Muscle of leg (tissue), 11 donors: Measurements from ENCODE around the gene RSPH6A. TPM values are rescaled to one million over a fixed set of nuclear protein-coding genes. Genes with fewer than 3 reads are reported as not detected.

Experiments used
- DNase-seq: peaks from one replicate; pipeline ENCODE4 v3.0.0; 2013
- H3K27ac ChIP-seq: one replicate; pipeline ENCODE4 v1.5.1; 2013; ENCODE audit warnings: mild to moderate bottlenecking, low read length, control low read depth
- H3K27me3 ChIP-seq: one replicate; pipeline ENCODE4 v1.6.1; 2013; ENCODE audit warnings: low read length; ENCODE audit not compliant: control insufficient read depth, insufficient read depth
- H3K36me3 ChIP-seq: one replicate; pipeline ENCODE4 v1.6.1; 2013; ENCODE audit warnings: low read length; ENCODE audit not compliant: control insufficient read depth, insufficient read depth
- H3K4me1 ChIP-seq: one replicate; pipeline ENCODE4 v1.6.1; 2013; ENCODE audit warnings: low read length; ENCODE audit not compliant: control insufficient read depth, insufficient read depth
- H3K4me3 ChIP-seq: one replicate; pipeline ENCODE4 v1.5.1; 2013; ENCODE audit warnings: low read length, control low read depth
- H3K9me3 ChIP-seq: replicated peaks from 2 replicates; pipeline ENCODE4 v1.6.1; 2013; ENCODE audit warnings: low read depth, low read length; ENCODE audit not compliant: control insufficient read depth
- WGBS: methylation state at CpG from one replicate; pipeline ENCODE4 v1.1.5; 2013; ENCODE audit warnings: missing lambda C conversion rate; ENCODE audit not compliant: insufficient coverage; 5-methylcytosine and 5-hydroxymethylcytosine counted together
- polyA plus RNA-seq, 8 donors: library from polyadenylated mRNA; unstranded; fragments of 120-200 nt; gene quantifications; one replicate each; pipeline versions ENCODE4 v1.2.1 to v1.2.3, GENCODE V29; 2013; ENCODE audit warnings: inconsistent platforms in 1 of 8, low replicate concordance in 1 of 8; ENCODE audit not compliant: insufficient read length in 8 of 8, insufficient read depth in 1 of 8
- total RNA-seq: library from RNA; stranded (reverse); fragments of 120-200 nt; gene quantifications from one replicate; pipeline ENCODE4 v1.2.4, GENCODE V29; 2013

RSPH6A gene
- total and polyA plus RNA-seq, 9 donors: 0.05 to 0.11 (median 0.09) TPM; not detected in 6

- no peak for DNase-seq
- 78% methylated on average over 11 of the region's 14 CpGs for WGBS
- H3K36me3 ChIP-seq: peaks cover 46% of the 10 kb centered on the region
These were observed 42.8 kb downstream of the RSPH6A start for GRCh38 chr19:45772130-45772840.

GRCh38 chr19:45771311-45771933 lies 43.7 kb downstream of the RSPH6A start:
- peaks cover 37% of the 10 kb centered on the region for H3K36me3 ChIP-seq
- no peak overlapping the region for H3K4me3 ChIP-seq
- no peak for DNase-seq
- peaks cover 2% of the 10 kb centered on the region for H3K27me3 ChIP-seq
- 77% methylated on average over 31 of the region's 46 CpGs for WGBS
- H3K9me3 ChIP-seq: no peaks in the 10 kb centered on the region
- peaks cover 48% of the 10 kb centered on the region for H3K4me1 ChIP-seq
- peak overlapping the region; percentile 77 for H3K27ac ChIP-seq

More at GRCh38 chr19:45772130-45772840, 42.8 kb downstream of the RSPH6A start:
- Histone ChIP-seq H3K27me3 (peaks cover 2% of the 10 kb centered on the region), H3K4me1 (peaks cover 41% of the 10 kb centered on the region), H3K4me3 (no peak overlapping the region), H3K9me3 (no peaks in the 10 kb centered on the region), H3K27ac (peak overlapping the region; percentile 65)

DNA sequence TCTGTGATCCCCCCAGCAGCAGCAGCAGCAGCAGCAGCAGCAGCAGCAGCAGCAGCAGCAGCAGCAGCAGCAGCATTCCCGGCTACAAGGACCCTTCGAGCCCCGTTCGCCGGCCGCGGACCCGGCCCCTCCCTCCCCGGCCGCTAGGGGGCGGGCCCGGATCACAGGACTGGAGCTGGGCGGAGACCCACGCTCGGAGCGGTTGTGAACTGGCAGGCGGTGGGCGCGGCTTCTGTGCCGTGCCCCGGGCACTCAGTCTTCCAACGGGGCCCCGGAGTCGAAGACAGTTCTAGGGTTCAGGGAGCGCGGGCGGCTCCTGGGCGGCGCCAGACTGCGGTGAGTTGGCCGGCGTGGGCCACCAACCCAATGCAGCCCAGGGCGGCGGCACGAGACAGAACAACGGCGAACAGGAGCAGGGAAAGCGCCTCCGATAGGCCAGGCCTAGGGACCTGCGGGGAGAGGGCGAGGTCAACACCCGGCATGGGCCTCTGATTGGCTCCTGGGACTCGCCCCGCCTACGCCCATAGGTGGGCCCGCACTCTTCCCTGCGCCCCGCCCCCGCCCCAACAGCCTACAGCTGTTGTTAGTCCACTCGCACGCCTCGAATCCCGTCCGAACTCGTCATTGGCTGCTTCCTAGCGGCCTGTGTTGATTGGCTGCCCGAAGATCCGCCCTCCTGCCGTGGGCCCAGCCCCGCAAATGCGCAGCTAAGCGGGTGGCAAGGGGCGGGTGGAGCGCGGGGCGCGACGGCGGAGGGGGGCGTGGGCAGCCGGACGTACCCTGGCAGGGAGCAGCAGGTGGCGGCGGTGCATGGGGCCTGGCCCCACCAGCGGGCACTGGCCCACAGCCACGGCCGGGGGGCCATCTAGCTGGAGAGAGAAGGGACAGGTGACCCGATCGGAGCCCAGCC lies 44.7 kb downstream of the RSPH6A start:
- Histone ChIP-seq H3K4me1 (peaks cover 58% of the 10 kb centered on the region), H3K4me3 (peak overlapping the region; percentile 58), H3K27ac (peak overlapping the region; percentile 100), H3K9me3 (no peaks in the 10 kb centered on the region), H3K36me3 (peaks cover 43% of the 10 kb centered on the region), H3K27me3 (peaks cover 2% of the 10 kb centered on the region)
- DNase-seq: peak; percentile 99
- 1% methylated on average over 78 of the region's 79 CpGs for WGBS

DNA sequence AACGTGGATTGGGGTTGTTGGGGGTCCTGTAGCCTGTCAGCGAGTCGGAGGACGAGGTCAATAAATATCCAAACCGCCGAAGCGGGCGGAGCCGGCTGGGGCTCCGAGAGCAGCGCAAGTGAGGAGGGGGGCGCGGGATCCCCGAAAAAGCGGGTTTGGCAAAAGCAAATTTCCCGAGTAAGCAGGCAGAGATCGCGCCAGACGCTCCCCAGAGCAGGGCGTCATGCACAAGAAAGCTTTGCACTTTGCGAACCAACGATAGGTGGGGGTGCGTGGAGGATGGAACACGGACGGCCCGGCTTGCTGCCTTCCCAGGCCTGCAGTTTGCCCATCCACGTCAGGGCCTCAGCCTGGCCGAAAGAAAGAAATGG lies 45.3 kb downstream of the RSPH6A start:
- peak; percentile 77 for DNase-seq
- peaks cover 65% of the 10 kb centered on the region for H3K4me1 ChIP-seq
- H3K27ac ChIP-seq: peak overlapping the region; percentile 100
- peaks cover 2% of the 10 kb centered on the region for H3K27me3 ChIP-seq
- peaks cover 44% of the 10 kb centered on the region for H3K36me3 ChIP-seq
- peak overlapping the region; percentile 58 for H3K4me3 ChIP-seq
- WGBS: under 1% methylated on average over 28 of the region's 28 CpGs
- H3K9me3 ChIP-seq: no peaks in the 10 kb centered on the region

DNA sequence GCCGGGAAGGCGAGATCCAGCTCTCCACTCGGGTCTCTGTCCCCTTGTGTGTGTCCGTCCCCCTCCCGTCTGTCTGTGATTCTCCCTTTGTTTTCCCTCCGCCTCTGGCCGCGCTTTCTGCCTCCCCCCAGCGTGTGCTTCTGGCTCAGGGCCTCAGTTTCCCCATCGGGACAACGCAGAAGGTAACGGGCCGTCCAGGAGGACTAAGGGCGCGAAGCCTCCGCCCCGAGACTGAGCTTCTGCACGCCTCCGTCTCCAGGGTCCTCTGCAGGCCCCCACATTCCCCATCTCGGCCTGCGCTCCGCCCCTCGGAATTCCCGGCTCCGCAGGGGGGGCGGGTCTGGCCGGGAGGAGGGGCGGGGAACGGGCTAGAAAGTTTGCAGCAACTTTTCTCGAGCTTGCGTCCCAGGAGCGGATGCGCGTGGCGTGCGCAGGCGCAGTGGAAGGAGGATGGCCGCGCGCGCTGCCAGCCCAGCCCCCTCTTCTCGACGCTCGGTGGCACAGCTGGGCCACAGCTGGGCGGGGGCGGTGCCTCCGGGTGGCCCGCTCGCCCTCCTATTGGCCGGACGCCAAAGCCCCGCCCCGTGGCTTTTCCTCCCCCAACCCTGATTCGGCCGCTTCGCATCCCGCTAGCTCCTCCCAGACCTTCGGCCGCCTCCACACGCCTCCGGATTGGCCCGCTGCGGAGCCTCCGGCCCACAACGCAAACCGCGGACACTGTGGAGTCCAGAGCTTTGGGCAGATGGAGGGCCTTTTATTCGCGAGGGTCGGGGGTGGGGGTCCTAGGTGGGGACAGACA lies 45.9 kb downstream of the RSPH6A start, which contains the start of gene SIX5:
Gene SIX5 (minus strand): TSS at position 269 of the 799 bp plus-strand sequence. CDS start 408 bp downstream, outside the sequence.
- peak within 1 kb of the TSS; percentile 100 for H3K27ac ChIP-seq
- peaks cover 38% of the 10 kb centered on the region for H3K36me3 ChIP-seq
- H3K4me1 ChIP-seq: peaks cover 71% of the 10 kb centered on the region
- under 1% methylated on average over 63 of the region's 70 CpGs for WGBS
- H3K4me3 ChIP-seq: peak within 1 kb of the TSS; percentile 89
- peaks cover 2% of the 10 kb centered on the region for H3K27me3 ChIP-seq
- no peaks in the 10 kb centered on the region for H3K9me3 ChIP-seq
- DNase-seq: peak; percentile 99

DNA sequence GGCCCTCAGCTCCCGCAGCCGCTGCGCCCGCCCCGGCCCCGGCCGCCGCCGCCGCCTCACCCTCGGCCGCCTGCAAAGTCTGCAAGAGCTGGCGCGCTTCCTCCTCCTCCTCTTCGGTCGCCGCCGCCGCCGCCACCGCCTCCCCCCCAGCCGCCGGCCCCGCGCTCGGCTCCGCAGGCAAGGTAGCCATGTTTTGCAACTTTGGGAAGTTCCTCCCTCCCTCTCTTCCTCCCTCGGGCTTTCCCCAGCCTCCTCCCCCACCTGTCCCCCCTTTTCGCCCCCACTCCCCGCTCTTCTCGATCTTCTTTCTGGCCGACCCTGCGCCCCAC lies 46.5 kb downstream of the RSPH6A start:
- Histone ChIP-seq H3K9me3 (no peaks in the 10 kb centered on the region), H3K4me3 (peak overlapping the region; percentile 89), H3K27ac (peak overlapping the region; percentile 100), H3K4me1 (peaks cover 75% of the 10 kb centered on the region), H3K27me3 (peaks cover 2% of the 10 kb centered on the region), H3K36me3 (peaks cover 38% of the 10 kb centered on the region)
- 0% methylated on average over 32 of the region's 33 CpGs for WGBS
- no peak for DNase-seq

GRCh38 chr19:45767881-45768654 lies 47.0 kb downstream of the RSPH6A start:
- peak; percentile 89 for DNase-seq
- H3K27me3 ChIP-seq: peaks cover 2% of the 10 kb centered on the region
- peak overlapping the region; percentile 89 for H3K4me3 ChIP-seq
- H3K36me3 ChIP-seq: peaks cover 35% of the 10 kb centered on the region
- H3K9me3 ChIP-seq: no peaks in the 10 kb centered on the region
- H3K4me1 ChIP-seq: peaks cover 75% of the 10 kb centered on the region
- under 1% methylated on average over 98 of the region's 102 CpGs for WGBS
- H3K27ac ChIP-seq: peak overlapping the region; percentile 98

- Histone ChIP-seq H3K27me3 (peaks cover 2% of the 10 kb centered on the region), H3K9me3 (no peaks in the 10 kb centered on the region), H3K4me3 (peak overlapping the region; percentile 89), H3K27ac (peak overlapping the region; percentile 98), H3K4me1 (peaks cover 71% of the 10 kb centered on the region), H3K36me3 (peaks cover 28% of the 10 kb centered on the region)
- WGBS: 2% methylated on average over 27 of the region's 31 CpGs
- DNase-seq: peak; percentile 93
These were observed 47.7 kb downstream of the RSPH6A start for GRCh38 chr19:45767410-45767880.

DNA sequence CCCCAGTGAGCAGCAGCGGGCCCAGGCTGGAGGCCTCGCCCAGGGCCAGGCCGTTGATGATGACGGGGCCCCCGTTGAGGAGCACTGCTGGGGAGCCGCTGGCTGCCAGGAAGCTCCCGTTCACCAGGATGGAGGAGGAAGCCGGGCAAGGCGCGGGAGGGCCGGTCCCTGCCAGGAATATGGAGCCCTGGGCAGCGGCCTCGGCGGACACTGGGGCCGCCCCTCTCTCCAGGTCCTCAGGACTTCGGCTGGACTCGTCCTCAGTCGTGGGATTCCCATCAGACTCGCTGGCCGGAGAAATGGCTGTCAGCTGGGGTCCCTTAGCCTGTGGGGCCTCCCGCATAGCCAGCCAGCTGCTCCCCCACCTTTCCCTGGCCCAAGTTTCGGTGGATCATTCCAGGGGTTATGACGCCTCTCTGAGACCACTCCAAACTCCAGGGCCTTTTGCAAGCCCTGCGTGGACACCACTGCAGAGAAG lies 48.2 kb downstream of the RSPH6A start:
- Histone ChIP-seq H3K36me3 (peaks cover 23% of the 10 kb centered on the region), H3K9me3 (no peaks in the 10 kb centered on the region), H3K27me3 (peaks cover 2% of the 10 kb centered on the region), H3K4me3 (peak overlapping the region; percentile 89), H3K27ac (peak overlapping the region; percentile 98), H3K4me1 (peaks cover 66% of the 10 kb centered on the region)
- WGBS: 13% methylated on average over 21 of the region's 24 CpGs
- no peak for DNase-seq
